Measurements from ENCODE around the gene SOHLH1. TPM values are rescaled to one million over a fixed set of nuclear protein-coding genes. Genes with fewer than 3 reads are reported as not detected.

The SOHLH1 gene
- total RNA-seq, 4 donors from 2014 or later = not detected

DNA sequence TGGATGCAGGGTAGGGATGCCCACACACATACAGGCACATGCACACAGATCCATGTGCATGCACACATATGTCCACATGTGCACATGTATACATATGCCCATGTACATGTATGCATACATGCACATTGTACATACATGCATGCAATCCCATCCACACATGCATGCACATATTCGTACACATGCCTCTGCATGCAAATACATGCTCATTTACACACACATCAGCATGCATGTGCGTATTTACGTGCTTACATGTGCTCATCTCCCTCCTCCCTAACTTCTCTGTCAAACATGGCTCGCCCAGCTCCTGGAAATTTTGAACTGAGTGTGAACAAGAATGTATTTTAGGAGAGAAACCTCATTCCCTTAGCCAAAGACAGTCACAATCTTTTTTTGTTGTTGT, 8.9 kb upstream of the SOHLH1 start:
- TF ChIP-seq EP300 (IDR thresholded peaks at IDR 0.05) = no peak
- WGBS, 2 donors = 82 to 87% methylated on average over 4 of the region's 4 CpGs

DNA sequence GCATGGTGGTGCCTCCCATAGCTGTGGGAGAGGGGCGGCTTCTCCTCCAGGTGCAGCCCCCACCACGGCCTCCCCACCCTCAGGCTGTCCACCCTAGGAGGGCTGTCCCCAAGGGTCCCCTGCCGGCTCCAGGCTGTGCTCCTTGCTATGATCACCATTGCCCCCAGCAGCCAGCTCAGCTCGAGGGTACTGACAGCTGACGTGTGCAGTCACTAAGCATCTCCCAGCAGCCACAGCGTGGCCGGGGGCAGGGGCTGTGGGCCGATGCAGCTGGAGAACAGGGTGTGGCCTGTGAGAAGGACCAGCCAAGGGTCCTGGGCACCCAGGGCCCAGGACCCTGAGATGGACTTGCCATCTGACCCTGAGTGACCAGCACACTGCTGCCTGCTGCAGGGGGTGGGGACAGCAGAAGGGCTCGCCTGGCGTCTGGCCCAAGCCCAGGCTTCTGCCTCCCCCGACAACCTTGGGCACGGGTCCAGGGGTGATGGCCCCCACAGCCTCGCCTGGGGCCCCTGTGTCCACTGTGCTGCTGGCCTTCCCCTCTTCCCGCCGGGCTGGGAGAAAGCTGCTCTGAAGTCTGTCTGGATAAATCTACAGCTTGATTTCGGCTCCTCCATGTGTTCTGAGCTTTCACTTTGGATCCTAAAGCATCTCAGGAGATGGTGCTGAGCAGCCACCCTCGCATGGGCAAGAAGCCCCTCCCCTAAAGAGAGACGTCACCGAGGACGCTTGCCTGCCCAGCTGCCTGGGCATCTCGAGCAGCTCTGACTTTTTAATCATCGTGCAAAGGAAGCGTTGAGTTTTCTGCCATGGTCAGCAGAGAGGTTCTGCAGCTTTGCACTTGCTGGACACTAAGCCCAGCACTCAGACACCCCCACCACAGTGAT, 8.2 kb upstream of the SOHLH1 start:
- WGBS, 2 donors = 13 to 27% methylated on average over 15 of the region's 23 CpGs
- DNase-seq (ENCODE audit: low spot score in 2 of 2) = no peak

More for the DNA sequence above, 8.9 kb upstream of the SOHLH1 start:
- Histone ChIP-seq H3K27me3 (peaks cover 0 to 80% of the 10 kb centered on the region in 2 donors), H3K9me3 (no peaks in the 10 kb centered on the region), H3K4me3 (no peak overlapping the region), H3K27ac (no peak overlapping the region), H3K4me1 (peaks cover 0 to 11% (median 0%) of the 10 kb centered on the region in 4 donors), H3K36me3 (no peaks in the 10 kb centered on the region)
- no peak for DNase-seq (ENCODE audit: low spot score in 2 of 2)

DNA sequence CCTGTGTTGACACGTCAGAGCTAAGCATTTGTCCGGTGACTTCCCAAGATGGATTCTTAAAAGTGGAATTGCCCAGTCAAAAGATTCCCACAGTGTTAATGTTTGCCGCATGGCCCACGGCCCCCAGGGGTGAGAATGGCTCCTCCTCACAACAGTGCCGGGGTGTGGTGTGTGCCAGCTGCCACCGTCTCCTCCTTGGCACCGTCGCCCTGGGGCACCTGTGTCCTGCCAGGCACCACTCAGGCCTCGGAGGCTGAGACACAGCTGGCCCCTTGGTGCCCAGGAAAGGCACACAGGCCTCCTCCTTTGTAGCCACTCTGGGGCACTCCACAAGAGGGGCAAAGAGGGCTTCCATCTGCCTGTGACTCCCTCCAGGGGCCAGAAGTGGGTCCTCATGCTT, 7.0 kb upstream of the SOHLH1 start:
- Histone ChIP-seq H3K36me3 (no peaks in the 10 kb centered on the region), H3K4me3 (no peak overlapping the region), H3K27ac (no peak overlapping the region), H3K4me1 (peaks cover 0 to 29% (median 10%) of the 10 kb centered on the region in 4 donors), H3K9me3 (no peaks in the 10 kb centered on the region), H3K27me3 (peaks cover 0 to 78% of the 10 kb centered on the region in 2 donors)
- TF ChIP-seq EP300 (IDR thresholded peaks at IDR 0.05) (no peak), POLR2A (IDR thresholded peaks at IDR 0.05) (no peak)
- TF ChIP-seq, protein P1, sequence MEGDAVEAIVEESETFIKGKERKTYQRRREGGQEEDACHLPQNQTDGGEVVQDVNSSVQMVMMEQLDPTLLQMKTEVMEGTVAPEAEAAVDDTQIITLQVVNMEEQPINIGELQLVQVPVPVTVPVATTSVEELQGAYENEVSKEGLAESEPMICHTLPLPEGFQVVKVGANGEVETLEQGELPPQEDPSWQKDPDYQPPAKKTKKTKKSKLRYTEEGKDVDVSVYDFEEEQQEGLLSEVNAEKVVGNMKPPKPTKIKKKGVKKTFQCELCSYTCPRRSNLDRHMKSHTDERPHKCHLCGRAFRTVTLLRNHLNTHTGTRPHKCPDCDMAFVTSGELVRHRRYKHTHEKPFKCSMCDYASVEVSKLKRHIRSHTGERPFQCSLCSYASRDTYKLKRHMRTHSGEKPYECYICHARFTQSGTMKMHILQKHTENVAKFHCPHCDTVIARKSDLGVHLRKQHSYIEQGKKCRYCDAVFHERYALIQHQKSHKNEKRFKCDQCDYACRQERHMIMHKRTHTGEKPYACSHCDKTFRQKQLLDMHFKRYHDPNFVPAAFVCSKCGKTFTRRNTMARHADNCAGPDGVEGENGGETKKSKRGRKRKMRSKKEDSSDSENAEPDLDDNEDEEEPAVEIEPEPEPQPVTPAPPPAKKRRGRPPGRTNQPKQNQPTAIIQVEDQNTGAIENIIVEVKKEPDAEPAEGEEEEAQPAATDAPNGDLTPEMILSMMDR (IDR thresholded peaks at IDR 0.05) = no peak
- WGBS, 2 donors = 90 to 94% methylated on average over 7 to 9 of the region's 9 CpGs
- DNase-seq (ENCODE audit: low spot score in 2 of 2) = no peak

More for the DNA sequence above, 8.2 kb upstream of the SOHLH1 start:
- no peaks in the 10 kb centered on the region for H3K9me3 ChIP-seq
- H3K36me3 ChIP-seq = no peaks in the 10 kb centered on the region
- H3K27ac ChIP-seq = no peak overlapping the region
- H3K27me3 ChIP-seq = peaks cover 0 to 80% of the 10 kb centered on the region in 2 donors
- H3K4me1 ChIP-seq = peaks cover 0 to 17% (median 0%) of the 10 kb centered on the region in 4 donors
- no peak for TF ChIP-seq POLR2A (IDR thresholded peaks at IDR 0.05)
- no peak for TF ChIP-seq EP300 (IDR thresholded peaks at IDR 0.05)
- TF ChIP-seq, protein P1 (IDR thresholded peaks at IDR 0.05) = no peak
- H3K4me3 ChIP-seq = no peak overlapping the region

DNA sequence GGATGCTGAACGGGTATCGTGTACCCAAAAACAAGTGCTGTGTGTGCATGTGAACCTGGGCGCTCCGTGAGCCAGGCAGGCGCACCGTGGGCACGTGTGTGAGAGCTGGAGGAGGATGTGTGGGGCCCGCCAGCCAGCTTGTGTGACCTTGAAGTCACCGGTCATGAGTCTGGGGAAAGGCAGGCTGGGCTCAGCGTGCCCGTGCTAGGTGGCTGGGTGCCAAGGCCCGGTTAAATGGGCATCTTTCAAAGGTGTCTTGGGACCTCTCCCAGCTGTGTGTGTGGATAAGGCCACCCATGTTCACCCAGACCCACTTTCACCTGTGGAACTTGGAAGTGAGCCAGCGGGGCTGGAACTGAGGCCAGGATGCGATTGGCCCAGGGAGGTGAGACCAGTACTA, 6.1 kb upstream of the SOHLH1 start:
- WGBS, 2 donors = 78 to 87% methylated on average over 9 to 14 of the region's 14 CpGs
- H3K4me3 ChIP-seq = no peak overlapping the region
- no peak overlapping the region for H3K27ac ChIP-seq
- no peak for TF ChIP-seq POLR2A (IDR thresholded peaks at IDR 0.05)
- TF ChIP-seq EP300 (IDR thresholded peaks at IDR 0.05) = no peak
- TF ChIP-seq, protein P1 (IDR thresholded peaks at IDR 0.05) = no peak
- no peak for DNase-seq (ENCODE audit: low spot score in 2 of 2)
- H3K9me3 ChIP-seq = no peaks in the 10 kb centered on the region
- H3K4me1 ChIP-seq = peaks cover 0 to 30% (median 10%) of the 10 kb centered on the region in 4 donors
- H3K36me3 ChIP-seq = no peaks in the 10 kb centered on the region
- peaks cover 0 to 79% of the 10 kb centered on the region in 2 donors for H3K27me3 ChIP-seq

DNA sequence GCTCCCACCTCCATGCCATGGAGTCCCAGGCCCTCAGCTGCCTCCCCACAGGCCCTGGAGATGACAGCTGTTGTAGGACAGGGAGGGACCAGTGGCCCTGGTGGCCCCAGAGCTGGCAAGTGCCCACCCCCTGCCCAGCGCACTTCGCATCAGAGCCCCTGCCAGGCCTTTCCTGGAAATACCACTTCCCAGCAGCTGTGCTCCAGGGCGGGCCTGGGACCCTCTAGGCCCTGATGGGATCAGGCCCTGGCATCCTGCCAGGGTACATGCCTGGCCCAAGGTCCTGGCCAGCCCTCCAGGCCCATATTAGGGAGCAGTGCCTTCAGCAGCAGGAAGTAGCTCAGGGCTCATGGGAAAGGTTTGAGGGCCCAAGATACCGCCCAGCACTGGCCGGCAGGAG, 5.2 kb upstream of the SOHLH1 start:
- Histone ChIP-seq H3K36me3 (no peaks in the 10 kb centered on the region), H3K9me3 (no peaks in the 10 kb centered on the region), H3K27me3 (peaks cover 0 to 85% of the 10 kb centered on the region in 2 donors), H3K4me1 (peaks cover 0 to 30% (median 10%) of the 10 kb centered on the region in 4 donors), H3K4me3 (no peak overlapping the region), H3K27ac (no peak overlapping the region)
- DNase-seq (ENCODE audit: low spot score in 2 of 2) = no peak
- TF ChIP-seq EP300 (IDR thresholded peaks at IDR 0.05) = no peak
- TF ChIP-seq, protein P1 (IDR thresholded peaks at IDR 0.05) = no peak
- TF ChIP-seq POLR2A (IDR thresholded peaks at IDR 0.05) = no peak
- 66 to 79% methylated on average over 2 to 5 of the region's 5 CpGs for WGBS, 2 donors

Measured in tibial nerve (tissue), 4 donors.